ENCODE results near the gene PPTC7.
A peak's percentile ranks its signal among the peaks of the same experiment; 100 is the strongest.
"Not testable (repeated sequence)": the region's sequence is repeated elsewhere in the genome, so short reads cannot be mapped to it uniquely, and the experiment has no call there.

Gene PPTC7

DNA sequence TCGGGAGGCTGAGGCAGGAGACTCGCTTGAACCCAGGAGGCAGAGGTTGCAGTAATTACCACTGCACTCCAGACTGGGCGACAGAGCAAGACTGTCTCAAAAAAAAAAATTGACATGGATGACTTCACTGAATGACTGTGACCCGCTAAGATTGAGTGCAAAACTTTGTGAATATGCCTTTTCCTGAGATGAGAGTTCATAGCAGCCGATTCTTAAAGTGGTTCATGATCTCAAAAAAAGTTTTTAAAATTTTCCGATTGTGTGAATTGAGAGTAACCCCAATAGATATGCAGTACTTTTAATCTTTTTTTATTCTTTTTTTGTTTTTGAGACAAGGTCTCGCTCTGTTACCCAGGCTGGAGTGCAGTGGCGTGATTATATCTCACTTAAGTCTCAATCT, 32.1 kb upstream of the PPTC7 start:
- H3K27ac Mint-ChIP-seq: no peak overlapping the region

DNA sequence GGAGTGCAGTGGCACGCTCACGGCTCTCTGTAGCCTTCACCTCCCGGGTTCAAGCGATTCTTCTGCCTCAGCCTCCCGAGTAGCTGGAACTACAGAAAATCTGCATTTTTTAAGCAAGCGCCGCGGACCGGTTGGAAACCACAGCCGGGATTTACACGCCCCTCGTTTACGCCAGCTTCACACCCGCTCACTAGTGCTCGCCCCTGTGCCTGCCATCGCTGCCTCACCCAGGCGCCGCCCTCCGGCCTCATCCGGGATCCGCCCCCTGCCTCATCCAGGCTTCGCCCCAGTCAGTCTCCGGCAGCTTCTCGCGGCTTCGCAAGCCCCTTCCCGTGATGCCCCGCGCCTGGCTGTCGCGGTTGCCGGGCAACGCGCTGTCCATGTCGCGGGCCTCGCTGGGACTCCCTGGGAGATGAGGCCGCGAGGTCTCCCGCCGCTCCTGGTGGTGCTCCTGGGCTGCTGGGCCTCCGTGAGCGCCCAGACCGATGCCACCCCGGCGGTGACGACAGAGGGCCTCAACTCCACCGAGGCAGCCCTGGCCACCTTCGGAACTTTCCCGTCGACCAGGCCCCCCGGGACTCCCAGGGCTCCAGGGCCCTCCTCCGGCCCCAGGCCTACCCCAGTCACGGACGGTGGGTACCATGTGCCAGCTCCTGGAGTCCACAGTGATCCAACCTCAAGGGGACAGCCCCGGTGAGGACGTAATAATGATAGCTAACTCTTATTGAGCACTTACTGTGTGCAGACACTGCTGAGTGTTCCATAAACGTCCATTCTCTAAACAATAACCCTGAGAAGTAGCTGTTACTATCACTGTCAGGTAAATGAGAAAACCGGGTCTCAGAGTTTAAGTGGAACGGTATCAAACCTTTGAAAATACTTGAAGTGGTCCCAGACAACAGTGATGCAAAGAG, 30.9 kb upstream of the PPTC7 start, which contains the start of gene TCTN1:
TSS of gene TCTN1 (plus strand) at position 359 of the 914 bp plus-strand sequence. CDS start at position 413, 54 bp downstream.
- Mint-ChIP-seq H3K4me3 (peak within 1 kb of the TSS; percentile 83 to 89 (median 84)), H3K9me3 (no peaks in the 10 kb centered on the region), H3K27ac (peak within 1 kb of the TSS in 2 of 3 experiments; percentile 64 to 75), H3K27me3 (ENCODE audit: low read depth) (no peaks in the 10 kb centered on the region), H3K36me3 (ENCODE audit: low read depth) (peaks cover 6% of the 10 kb centered on the region), H3K4me1 (no peaks in the 10 kb centered on the region)
- TF ChIP-seq, protein P1, sequence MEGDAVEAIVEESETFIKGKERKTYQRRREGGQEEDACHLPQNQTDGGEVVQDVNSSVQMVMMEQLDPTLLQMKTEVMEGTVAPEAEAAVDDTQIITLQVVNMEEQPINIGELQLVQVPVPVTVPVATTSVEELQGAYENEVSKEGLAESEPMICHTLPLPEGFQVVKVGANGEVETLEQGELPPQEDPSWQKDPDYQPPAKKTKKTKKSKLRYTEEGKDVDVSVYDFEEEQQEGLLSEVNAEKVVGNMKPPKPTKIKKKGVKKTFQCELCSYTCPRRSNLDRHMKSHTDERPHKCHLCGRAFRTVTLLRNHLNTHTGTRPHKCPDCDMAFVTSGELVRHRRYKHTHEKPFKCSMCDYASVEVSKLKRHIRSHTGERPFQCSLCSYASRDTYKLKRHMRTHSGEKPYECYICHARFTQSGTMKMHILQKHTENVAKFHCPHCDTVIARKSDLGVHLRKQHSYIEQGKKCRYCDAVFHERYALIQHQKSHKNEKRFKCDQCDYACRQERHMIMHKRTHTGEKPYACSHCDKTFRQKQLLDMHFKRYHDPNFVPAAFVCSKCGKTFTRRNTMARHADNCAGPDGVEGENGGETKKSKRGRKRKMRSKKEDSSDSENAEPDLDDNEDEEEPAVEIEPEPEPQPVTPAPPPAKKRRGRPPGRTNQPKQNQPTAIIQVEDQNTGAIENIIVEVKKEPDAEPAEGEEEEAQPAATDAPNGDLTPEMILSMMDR (IDR thresholded peaks at IDR 0.05; ENCODE audit: unreplicated experiment in 3 of 3): no peak

More for the DNA sequence above, 32.1 kb upstream of the PPTC7 start:
- TF ChIP-seq, protein P1 (IDR thresholded peaks at IDR 0.05; ENCODE audit: unreplicated experiment in 3 of 3): no peak
- Mint-ChIP-seq H3K36me3 (ENCODE audit: low read depth) (peaks cover 6% of the 10 kb centered on the region), H3K9me3 (no peaks in the 10 kb centered on the region), H3K27me3 (ENCODE audit: low read depth) (no peaks in the 10 kb centered on the region), H3K4me3 (peak overlapping the region; percentile 63 to 69 (median 67)), H3K4me1 (no peaks in the 10 kb centered on the region)

DNA sequence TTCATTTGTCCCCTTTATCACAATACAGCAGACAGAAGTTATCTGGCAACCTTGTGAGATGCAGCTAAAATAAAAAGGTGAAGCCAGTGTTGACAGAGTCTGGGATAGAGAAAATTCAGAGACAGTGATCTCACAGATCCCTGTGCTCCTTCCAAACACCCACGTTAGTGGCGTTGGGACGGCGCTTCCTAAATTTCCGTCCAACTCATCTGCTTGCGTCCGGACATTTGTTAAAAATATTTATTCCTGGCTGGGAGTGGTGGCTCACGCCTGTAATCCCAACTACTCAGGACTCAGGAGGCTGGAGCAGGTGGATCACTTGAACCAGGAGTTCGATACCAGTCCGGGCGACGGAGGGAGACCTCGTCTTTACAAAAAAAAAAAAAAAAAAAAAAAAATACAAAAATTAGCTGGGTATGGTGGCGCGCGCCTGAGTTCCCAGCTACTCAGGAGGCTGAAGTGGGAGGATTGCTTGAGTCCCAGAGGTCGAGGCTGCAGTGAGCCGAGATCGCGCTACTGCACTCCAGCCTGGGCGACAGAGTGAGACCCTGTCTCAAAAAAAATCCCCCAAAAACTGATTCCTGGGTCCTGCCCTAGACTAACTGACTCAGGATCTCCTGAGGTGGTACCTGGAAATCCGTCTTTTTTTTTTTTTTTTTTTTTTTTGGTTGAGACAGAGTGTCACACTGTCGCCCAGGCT, 30.1 kb upstream of the PPTC7 start:
- H3K27me3 Mint-ChIP-seq (ENCODE audit: low read depth): no peaks in the 10 kb centered on the region
- H3K4me3 Mint-ChIP-seq: peak overlapping the region; percentile 83 to 89 (median 84)
- TF ChIP-seq, protein P1 (IDR thresholded peaks at IDR 0.05; ENCODE audit: unreplicated experiment in 3 of 3): no peak
- H3K36me3 Mint-ChIP-seq (ENCODE audit: low read depth): peaks cover 6% of the 10 kb centered on the region
- H3K27ac Mint-ChIP-seq: peak overlapping the region in 2 of 3 experiments; percentile 64 to 70
- H3K4me1 Mint-ChIP-seq: no peaks in the 10 kb centered on the region
- H3K9me3 Mint-ChIP-seq: no peaks in the 10 kb centered on the region

DNA sequence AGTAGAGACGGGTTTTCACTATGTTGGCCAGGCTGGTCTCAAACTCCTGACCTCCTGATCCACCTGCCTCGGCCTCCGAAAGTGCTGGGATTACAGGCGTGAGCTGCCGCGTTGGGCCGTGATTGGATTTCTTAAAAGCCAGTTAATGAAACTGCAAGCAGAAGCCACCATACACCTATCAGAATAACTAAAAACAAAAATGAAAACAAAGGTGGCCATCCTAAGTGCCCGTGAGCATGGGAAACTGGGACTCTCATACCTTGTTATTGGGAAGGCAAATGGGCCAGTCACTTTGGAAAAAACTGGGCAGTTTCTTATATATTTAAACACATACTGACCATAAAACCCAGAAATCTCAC, 23.1 kb upstream of the PPTC7 start:
- H3K27ac Mint-ChIP-seq: no peak overlapping the region
- H3K4me3 Mint-ChIP-seq: no peak overlapping the region
- TF ChIP-seq, protein P1 (IDR thresholded peaks at IDR 0.05; ENCODE audit: unreplicated experiment in 3 of 3): no peak
- H3K4me1 Mint-ChIP-seq: no peaks in the 10 kb centered on the region
- H3K27me3 Mint-ChIP-seq (ENCODE audit: low read depth): no peaks in the 10 kb centered on the region
- H3K36me3 Mint-ChIP-seq (ENCODE audit: low read depth): no peaks in the 10 kb centered on the region
- no peaks in the 10 kb centered on the region for H3K9me3 Mint-ChIP-seq

DNA sequence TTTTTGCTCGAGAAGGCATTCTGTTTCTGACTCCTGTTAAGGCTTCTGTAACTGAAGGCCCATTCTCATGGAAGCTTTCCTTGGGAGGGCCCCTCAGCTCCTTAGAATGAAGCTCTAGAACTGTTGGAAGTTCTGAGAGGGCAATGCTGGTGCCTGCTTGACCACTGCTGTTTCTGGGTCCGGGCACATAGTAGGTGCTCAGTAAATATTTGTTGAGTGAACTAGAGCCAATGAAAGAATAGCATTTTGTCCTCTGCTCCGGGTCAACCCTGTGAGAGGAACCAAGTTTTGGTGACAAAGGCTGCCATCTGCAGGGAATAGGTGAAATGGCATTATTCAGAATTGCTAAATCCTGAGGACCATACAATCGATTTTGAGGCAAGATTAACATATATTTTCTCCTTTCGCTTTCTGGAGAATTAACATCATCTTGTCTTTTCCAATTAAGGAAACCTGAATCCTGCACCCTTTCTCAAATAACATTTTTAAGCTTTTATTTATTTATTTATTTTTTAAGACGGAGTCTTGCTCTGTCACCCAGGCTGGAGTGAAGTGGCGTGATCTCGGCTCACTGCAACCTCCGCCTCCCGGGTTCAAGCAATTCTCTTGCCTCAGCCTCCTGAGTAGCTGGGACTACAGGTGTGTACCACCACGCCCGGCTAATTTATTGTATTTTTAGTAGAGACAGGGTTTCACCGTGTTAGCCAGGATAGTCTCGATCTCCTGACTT, 19.1 kb upstream of the PPTC7 start:
- H3K36me3 Mint-ChIP-seq (ENCODE audit: low read depth); H3K9me3 Mint-ChIP-seq; H3K4me3 Mint-ChIP-seq; H3K27me3 Mint-ChIP-seq (ENCODE audit: low read depth); H3K27ac Mint-ChIP-seq; H3K4me1 Mint-ChIP-seq: not testable (repeated sequence)
- TF ChIP-seq, protein P1 (IDR thresholded peaks at IDR 0.05; ENCODE audit: unreplicated experiment in 3 of 3): peak; percentile 61 to 78 (median 73)
